GM18511 (cell line): ENCODE data around the gene DNAH7.
A peak's percentile ranks its signal among the peaks of the same experiment; 100 is the strongest.
"Not testable (repeated sequence)": the region's sequence is repeated elsewhere in the genome, so short reads cannot be mapped to it uniquely, and the experiment has no call there.

ENCODE experiments used
- ATAC-seq: cut with Tn5 transposase; IDR thresholded peaks from one replicate; pipeline ENCODE4 v1.9.1; 2021; ENCODE audit warnings: mild to moderate bottlenecking, moderate library complexity; ENCODE audit not compliant: unreplicated experiment

The DNAH7 gene

GRCh38 chr2:195984923-195985726 is 83.5 kb downstream of the DNAH7 start:
- ATAC-seq, result no peak

GRCh38 chr2:195967336-195967735 is 101.3 kb downstream of the DNAH7 start:
- ATAC-seq, result no peak

GRCh38 chr2:195961873-195962272 is 106.8 kb downstream of the DNAH7 start:
- peak; percentile 96 for ATAC-seq

- no peak for ATAC-seq
Measured at GRCh38 chr2:195959341-195959740, 109.3 kb downstream of the DNAH7 start.

GRCh38 chr2:195956725-195957124 is 111.9 kb downstream of the DNAH7 start:
- ATAC-seq, result no peak

- ATAC-seq, result no peak
Measured at GRCh38 chr2:195945056-195945455, 123.6 kb downstream of the DNAH7 start.

GRCh38 chr2:195937176-195937575 is 131.5 kb downstream of the DNAH7 start:
- no peak for ATAC-seq

- no peak for ATAC-seq
Measured at GRCh38 chr2:195934484-195934883, 134.2 kb downstream of the DNAH7 start.

- ATAC-seq, result no peak
Measured at GRCh38 chr2:195929531-195929930, 139.1 kb downstream of the DNAH7 start.

GRCh38 chr2:195925120-195925519 is 143.5 kb downstream of the DNAH7 start:
- no peak for ATAC-seq

- no peak for ATAC-seq
Measured at GRCh38 chr2:195923889-195924288, 144.7 kb downstream of the DNAH7 start.

- not testable (repeated sequence) for ATAC-seq
Measured at GRCh38 chr2:195917021-195917600, 151.5 kb downstream of the DNAH7 start.

- no peak for ATAC-seq
Measured at GRCh38 chr2:195912079-195912478, 156.6 kb downstream of the DNAH7 start.

GRCh38 chr2:195910570-195910969 is 158.1 kb downstream of the DNAH7 start:
- ATAC-seq, result no peak

GRCh38 chr2:195909926-195910325 is 158.7 kb downstream of the DNAH7 start:
- ATAC-seq, result no peak

- no peak for ATAC-seq
Measured at GRCh38 chr2:195907474-195907873, 161.2 kb downstream of the DNAH7 start.

GRCh38 chr2:195903956-195904355 is 164.7 kb downstream of the DNAH7 start:
- ATAC-seq, result no peak

- ATAC-seq, result no peak
Measured at GRCh38 chr2:195902857-195903256, 165.8 kb downstream of the DNAH7 start.

- ATAC-seq, result no peak
Measured at GRCh38 chr2:195899226-195899625, 169.4 kb downstream of the DNAH7 start.

GRCh38 chr2:195898505-195899191 is 170.0 kb downstream of the DNAH7 start:
- ATAC-seq, result no peak

GRCh38 chr2:195891081-195891480 is 177.6 kb downstream of the DNAH7 start:
- no peak for ATAC-seq

GRCh38 chr2:195879153-195879552 is 189.5 kb downstream of the DNAH7 start:
- ATAC-seq, result no peak
